ENCODE measurements around the gene PPP2R2C. TPM values are rescaled to one million over a fixed set of nuclear protein-coding genes. Genes with fewer than 3 reads are reported as not detected.

The PPP2R2C gene
- total RNA-seq, 2 donors from 2014 or later = 0.05 to 0.35 TPM

GRCh38 chr4:6301732-6302442, 170.5 kb downstream of the PPP2R2C start:
- H3K27me3 ChIP-seq = no peaks in the 10 kb centered on the region
- H3K9me3 ChIP-seq = no peaks in the 10 kb centered on the region
- no peak overlapping the region for H3K4me3 ChIP-seq
- no peak for DNase-seq
- H3K4me1 ChIP-seq = no peaks in the 10 kb centered on the region
- H3K36me3 ChIP-seq = no peaks in the 10 kb centered on the region
- intact Hi-C loops (cut with DNase I) = no loop called here
- no peak for TF ChIP-seq CTCF (IDR thresholded peaks at IDR 0.05)
- no peak overlapping the region for H3K9ac ChIP-seq (ENCODE audit: low read depth in 2 of 2, low read length in 2 of 2)
- H3K27ac ChIP-seq = no peak overlapping the region

GRCh38 chr4:6301051-6301731, 171.2 kb downstream of the PPP2R2C start:
- intact Hi-C loops (cut with DNase I) = no loop called here
- Histone ChIP-seq H3K27me3 (no peaks in the 10 kb centered on the region), H3K4me1 (no peaks in the 10 kb centered on the region), H3K27ac (no peak overlapping the region), H3K4me3 (no peak overlapping the region), H3K9me3 (no peaks in the 10 kb centered on the region), H3K36me3 (no peaks in the 10 kb centered on the region), H3K9ac (ENCODE audit: low read depth in 2 of 2, low read length in 2 of 2) (no peak overlapping the region)
- TF ChIP-seq CTCF (IDR thresholded peaks at IDR 0.05) = no peak
- no peak for DNase-seq

- TF ChIP-seq CTCF (IDR thresholded peaks at IDR 0.05) = no peak
- DNase-seq = no peak
- intact Hi-C loops (cut with DNase I) = no loop called here
- Histone ChIP-seq H3K27me3 (no peaks in the 10 kb centered on the region), H3K36me3 (no peaks in the 10 kb centered on the region), H3K9me3 (no peaks in the 10 kb centered on the region), H3K4me1 (no peaks in the 10 kb centered on the region), H3K9ac (ENCODE audit: low read depth in 2 of 2, low read length in 2 of 2) (no peak overlapping the region), H3K27ac (no peak overlapping the region), H3K4me3 (no peak overlapping the region)
These were observed 172.1 kb downstream of the PPP2R2C start for GRCh38 chr4:6300359-6300758.

GRCh38 chr4:6299875-6300274, 172.5 kb downstream of the PPP2R2C start:
- H3K4me1 ChIP-seq = no peaks in the 10 kb centered on the region
- intact Hi-C loops (cut with DNase I) = no loop called here
- H3K36me3 ChIP-seq = no peaks in the 10 kb centered on the region
- H3K4me3 ChIP-seq = no peak overlapping the region
- H3K27ac ChIP-seq = no peak overlapping the region
- no peak overlapping the region for H3K9ac ChIP-seq (ENCODE audit: low read depth in 2 of 2, low read length in 2 of 2)
- no peaks in the 10 kb centered on the region for H3K9me3 ChIP-seq
- DNase-seq = no peak
- no peaks in the 10 kb centered on the region for H3K27me3 ChIP-seq
- TF ChIP-seq CTCF (IDR thresholded peaks at IDR 0.05) = no peak

- H3K4me1 ChIP-seq = no peaks in the 10 kb centered on the region
- H3K9ac ChIP-seq (ENCODE audit: low read depth in 2 of 2, low read length in 2 of 2) = no peak overlapping the region
- no peak overlapping the region for H3K27ac ChIP-seq
- H3K36me3 ChIP-seq = no peaks in the 10 kb centered on the region
- H3K27me3 ChIP-seq = no peaks in the 10 kb centered on the region
- intact Hi-C loops (cut with DNase I) = no loop called here
- no peaks in the 10 kb centered on the region for H3K9me3 ChIP-seq
- no peak for TF ChIP-seq CTCF (IDR thresholded peaks at IDR 0.05)
- no peak overlapping the region for H3K4me3 ChIP-seq
- DNase-seq = no peak
These were observed 173.6 kb downstream of the PPP2R2C start for GRCh38 chr4:6298852-6299251.
